B cell (primary cell): ENCODE measurements around the gene DHRS4. TPM values are rescaled to one million over a fixed set of nuclear protein-coding genes. Genes with fewer than 3 reads are reported as not detected.
"Not testable (repeated sequence)": the region's sequence is repeated elsewhere in the genome, so short reads cannot be mapped to it uniquely, and the experiment has no call there.

Experiments
- ATAC-seq: fragments of 200-7000 bp; cut with Tn5 transposase; one replicate; pipeline ENCODE4 v1.10.0; 2021; ENCODE audit warnings: low read depth, mild to moderate bottlenecking, moderate number of reproducible peaks, moderate library complexity
- CTCF ChIA-PET: fragments of 350-600 bp; sonication (Branson Sonifier 250); formaldehyde crosslinking; loops from one replicate; lab custom pipeline; 2021; ENCODE audit warnings: antibody characterized with exemption, inconsistent platforms; lab: Charles Lee
- POLR2A ChIA-PET: fragments of 350-600 bp; sonication (Branson Sonifier 250); formaldehyde crosslinking; loops from one replicate; lab custom pipeline; 2021; ENCODE audit warnings: antibody characterized with exemption; lab: Charles Lee
- DNase-seq: peaks from one replicate; pipeline ENCODE4 v3.0.0; 2013
- H2AFZ ChIP-seq: 2 replicates; pipeline ENCODE4 v1.6.1; 2012; ENCODE audit warnings: mild to moderate bottlenecking, low read depth, low read length; ENCODE audit not compliant: insufficient read depth, poor library complexity, severe bottlenecking
- H3K27ac ChIP-seq, 2 donors: 1 replicate in 1 of 2; 2 replicates in 1 of 2; pipeline ENCODE4 v1.5.1; 2012 to 2013; ENCODE audit warnings: low read length in 2 of 2, mild to moderate bottlenecking in 2 of 2, moderate library complexity in 1 of 2
- H3K27me3 ChIP-seq, 4 experiments: fragments of 200-600 bp in 1 of 4; sonication (generic) in 1 of 4; replicated peaks in 1 of 4; 1 replicate in 2 of 4; 2 replicates in 2 of 4; pipeline versions ENCODE4 v1.6.1 to v1.7.0; 2013 to 2016; ENCODE audit warnings: low read length in 3 of 4, mild to moderate bottlenecking in 2 of 4, mixed read lengths in 1 of 4, moderate library complexity in 1 of 4; ENCODE audit not compliant: insufficient read depth in 4 of 4, control insufficient read depth in 3 of 4; ENCODE audit errors: control extremely low read depth in 1 of 4
- H3K36me3 ChIP-seq, 2 experiments: replicated peaks in 1 of 2; 1 replicate in 1 of 2; 2 replicates in 1 of 2; pipeline versions ENCODE4 v1.6.1 to v1.7.1; 2013; ENCODE audit warnings: low read length in 1 of 2; ENCODE audit not compliant: insufficient read depth in 2 of 2, control insufficient read depth in 1 of 2; ENCODE audit errors: control extremely low read depth in 1 of 2, extremely low read depth in 1 of 2
- H3K4me1 ChIP-seq, 2 donors: fragments of 200-600 bp in 1 of 2; sonication (generic) in 1 of 2; 1 replicate in 1 of 2; 2 replicates in 1 of 2; pipeline versions ENCODE4 v1.5.1 to v1.6.1; 2013 to 2017; ENCODE audit warnings: low read length in 2 of 2; ENCODE audit not compliant: control insufficient read depth in 2 of 2, insufficient read depth in 2 of 2
- H3K4me2 ChIP-seq: replicated peaks from 2 replicates; pipeline ENCODE3; 2012; ENCODE audit warnings: mild to moderate bottlenecking, low read depth, low read length; ENCODE audit not compliant: poor library complexity, severe bottlenecking
- H3K4me3 ChIP-seq, 5 experiments: fragments of 200-600 bp in 1 of 5; sonication (generic) in 1 of 5; 1 replicate in 3 of 5; 2 replicates in 2 of 5; pipeline versions ENCODE4 v1.5.1 to v1.7.0; 2011 to 2016; ENCODE audit warnings: low read length in 4 of 5, mild to moderate bottlenecking in 4 of 5, low read depth in 2 of 5, control low read depth in 1 of 5, moderate library complexity in 1 of 5; ENCODE audit not compliant: insufficient read depth in 1 of 5; ENCODE audit errors: control extremely low read depth in 1 of 5, extremely low read depth in 1 of 5
- H3K79me2 ChIP-seq: fragments of 200-600 bp; sonication (generic); one replicate; pipeline ENCODE4 v1.6.0; 2016; ENCODE audit warnings: low read length; ENCODE audit not compliant: control insufficient read depth, insufficient read depth
- H3K9ac ChIP-seq: fragments of 200-600 bp; sonication (generic); 2 replicates; pipeline ENCODE4 v1.6.1; 2017; ENCODE audit warnings: mild to moderate bottlenecking, low read length, moderate library complexity
- H3K9me3 ChIP-seq, 3 donors: one replicate each; pipeline versions ENCODE4 v1.6.1 to v1.7.1; 2013; ENCODE audit warnings: low read length in 2 of 3; ENCODE audit not compliant: control insufficient read depth in 2 of 3, insufficient read depth in 1 of 3; ENCODE audit errors: control extremely low read depth in 1 of 3
- H4K20me1 ChIP-seq: 2 replicates; pipeline ENCODE4 v1.6.0; 2012; ENCODE audit warnings: mild to moderate bottlenecking, low read length; ENCODE audit not compliant: insufficient read depth, control insufficient read depth, poor library complexity, severe bottlenecking
- H3K27ac Mint-ChIP-seq: one replicate; pipeline ENCODE4 v1.8.0; 2021; ENCODE audit warnings: mixed read lengths
- H3K27me3 Mint-ChIP-seq: one replicate; pipeline ENCODE4 v1.8.0; 2021; ENCODE audit warnings: mixed read lengths
- H3K4me1 Mint-ChIP-seq: one replicate; pipeline ENCODE4 v1.8.0; 2021; ENCODE audit warnings: mixed read lengths
- H3K4me3 Mint-ChIP-seq: one replicate; pipeline ENCODE4 v1.8.0; 2021; ENCODE audit warnings: mixed read lengths
- H3K9me3 Mint-ChIP-seq: one replicate; pipeline ENCODE4 v1.8.0; 2022; ENCODE audit warnings: mixed read lengths; ENCODE audit not compliant: insufficient read depth
- WGBS: methylation state at CpG from one replicate; pipeline ENCODE4 v1.1.5; 2013; ENCODE audit warnings: missing lambda C conversion rate; ENCODE audit not compliant: insufficient coverage; 5-methylcytosine and 5-hydroxymethylcytosine counted together
- intact Hi-C: fragments of 100-400 bp; cut with micrococcal nuclease; formaldehyde crosslinking; loops from one replicate; pipeline ENCODE4 v1.10.0; 2022
- polyA plus RNA-seq: library from polyadenylated mRNA; depleted of rRNA; stranded (reverse); fragments of >200 nt; gene quantifications from 2 replicates; pipeline ENCODE4 v1.2.3, GENCODE V29; 2012
- total RNA-seq, 2 donors: library from RNA; stranded (reverse); fragments of 120-200 nt in 1 of 2; gene quantifications; 1 replicate in 1 of 2; 2 replicates in 1 of 2; pipeline versions ENCODE4 v1.2.3 to v1.2.4, GENCODE V29; 2013 to 2022

The DHRS4 gene
- total and polyA plus RNA-seq, 2 donors (not counting 1 experiment from before 2014, with no cell fraction given), result 15.6 to 16.2 TPM

GRCh38 chr14:23996825-23997224, 43.3 kb downstream of the DHRS4 start:
- H3K4me3 ChIP-seq, H3K27me3 Mint-ChIP-seq, H3K4me1 ChIP-seq, H3K4me3 Mint-ChIP-seq, H3K27me3 ChIP-seq, H3K4me2 ChIP-seq, H3K79me2 ChIP-seq, H3K27ac Mint-ChIP-seq, intact Hi-C loops, ATAC-seq, H3K4me1 Mint-ChIP-seq, H2AFZ ChIP-seq, H3K36me3 ChIP-seq, H3K9ac ChIP-seq, DNase-seq, H3K27ac ChIP-seq, POLR2A ChIA-PET, H3K9me3 Mint-ChIP-seq, H4K20me1 ChIP-seq, CTCF ChIA-PET, H3K9me3 ChIP-seq: not testable (repeated sequence)
- no CpG with 5 or more reads among the region's 2 CpGs for WGBS

GRCh38 chr14:23999640-24000039, 46.1 kb downstream of the DHRS4 start:
- H3K4me3 Mint-ChIP-seq, DNase-seq, H3K9me3 Mint-ChIP-seq, ATAC-seq, H3K79me2 ChIP-seq, intact Hi-C loops, H3K4me2 ChIP-seq, H3K9me3 ChIP-seq, H3K27me3 ChIP-seq, H3K9ac ChIP-seq, H2AFZ ChIP-seq, POLR2A ChIA-PET, H4K20me1 ChIP-seq, H3K27ac Mint-ChIP-seq, H3K36me3 ChIP-seq, H3K4me3 ChIP-seq, H3K4me1 ChIP-seq, H3K27ac ChIP-seq, H3K4me1 Mint-ChIP-seq, H3K27me3 Mint-ChIP-seq, CTCF ChIA-PET: not testable (repeated sequence)
- no CpG with 5 or more reads among the region's 5 CpGs for WGBS

- H3K4me3 Mint-ChIP-seq, H2AFZ ChIP-seq, H3K4me2 ChIP-seq, DNase-seq, H3K27ac Mint-ChIP-seq, H3K27me3 ChIP-seq, H3K9ac ChIP-seq, H3K27ac ChIP-seq, H3K9me3 ChIP-seq, H3K79me2 ChIP-seq, H3K4me3 ChIP-seq, CTCF ChIA-PET, H3K27me3 Mint-ChIP-seq, H3K9me3 Mint-ChIP-seq, POLR2A ChIA-PET, ATAC-seq, H3K4me1 Mint-ChIP-seq, H4K20me1 ChIP-seq, intact Hi-C loops, H3K36me3 ChIP-seq, H3K4me1 ChIP-seq: not testable (repeated sequence)
These were observed 47.5 kb downstream of the DHRS4 start for GRCh38 chr14:24001078-24001477.

GRCh38 chr14:24001679-24002078, 48.1 kb downstream of the DHRS4 start:
- WGBS, result no CpG with 5 or more reads among the region's 2 CpGs
- H3K4me1 ChIP-seq, H3K27me3 Mint-ChIP-seq, H3K9me3 Mint-ChIP-seq, H3K4me3 ChIP-seq, H4K20me1 ChIP-seq, CTCF ChIA-PET, H2AFZ ChIP-seq, H3K27ac Mint-ChIP-seq, H3K27ac ChIP-seq, H3K9ac ChIP-seq, intact Hi-C loops, POLR2A ChIA-PET, H3K4me2 ChIP-seq, H3K36me3 ChIP-seq, H3K27me3 ChIP-seq, H3K4me3 Mint-ChIP-seq, H3K79me2 ChIP-seq, H3K9me3 ChIP-seq: not testable (repeated sequence)
- ATAC-seq (peak; percentile 68), DNase-seq (peak; percentile 44)
- H3K4me1 Mint-ChIP-seq, result peaks cover 10% of the 10 kb centered on the region
